HEK293 (cell line): ENCODE results near the gene FAM204A.

ENCODE experiments used
- CTCF ChIA-PET: fragments of 350-600 bp; formaldehyde crosslinking; extraction: SDS; loops from one replicate; lab custom pipeline; 2021; ENCODE audit warnings: antibody characterized with exemption; lab: Yijun Ruan, JAX
- POLR2A ChIA-PET: fragments of 300-600 bp; formaldehyde crosslinking; extraction: SDS; loops from one replicate; lab custom pipeline; 2020; ENCODE audit warnings: antibody characterized with exemption, inconsistent platforms; lab: Yijun Ruan, JAX
- H3K27ac ChIP-seq: fragments of 200-500 bp; sonication (Bioruptor generic); 2 replicates; pipeline ENCODE4 v1.5.1; 2014; ENCODE audit warnings: low read depth, low read length, control low read depth, inconsistent platforms; ENCODE audit errors: extremely low read depth
- H3K36me3 ChIP-seq, 2 experiments: fragments of 200-500 bp in 1 of 2; sonication (Bioruptor generic) in 1 of 2; 1 replicate in 1 of 2; 2 replicates in 1 of 2; pipeline ENCODE4 v1.5.1; 2014 to 2017; ENCODE audit warnings: inconsistent platforms in 2 of 2, low read length in 2 of 2; ENCODE audit not compliant: control insufficient read depth in 2 of 2, insufficient read depth in 1 of 2
- H3K4me1 ChIP-seq: fragments of 200-500 bp; sonication (Bioruptor generic); 2 replicates; pipeline ENCODE4 v1.5.1; 2014; ENCODE audit warnings: mild to moderate bottlenecking, low read length, inconsistent platforms; ENCODE audit not compliant: control insufficient read depth, insufficient read depth
- H3K4me3 ChIP-seq: 2 replicates; pipeline ENCODE4 v1.5.1; 2011; ENCODE audit warnings: low read depth, mild to moderate bottlenecking, control low read depth, low read length, moderate library complexity
- H3K9me3 ChIP-seq: fragments of 200-500 bp; sonication (Bioruptor generic); 2 replicates; pipeline ENCODE4 v1.5.1; 2014; ENCODE audit warnings: low read depth, low read length, inconsistent platforms; ENCODE audit not compliant: control insufficient read depth, insufficient read depth
- ELK4 ChIP-seq: IDR thresholded peaks from 2 replicates; pipeline ENCODE4 v1.6.1; 2011; ENCODE audit warnings: mild to moderate bottlenecking, low read depth, low read length, borderline replicate concordance
- GLIS2 ChIP-seq: fragments of 450-650 bp; formaldehyde crosslinking; IDR thresholded peaks from 2 replicates; pipeline ENCODE4 v1.5.1; 2016; ENCODE audit warnings: missing biosample characterization, missing genetic modification characterization
- KLF7 ChIP-seq: fragments of 450-650 bp; formaldehyde crosslinking; IDR thresholded peaks from 2 replicates; pipeline ENCODE4 v1.5.1; 2016; ENCODE audit warnings: missing biosample characterization, missing genetic modification characterization, borderline replicate concordance
- RBAK ChIP-seq: fragments of 450-650 bp; formaldehyde crosslinking; IDR thresholded peaks from 2 replicates; pipeline ENCODE4 v1.5.1; 2016; ENCODE audit warnings: missing biosample characterization, missing genetic modification characterization
- SP2 ChIP-seq: fragments of 450-650 bp; formaldehyde crosslinking; IDR thresholded peaks from 2 replicates; pipeline ENCODE4 v1.5.1; 2016; ENCODE audit warnings: missing biosample characterization, missing genetic modification characterization
- YY2 ChIP-seq: fragments of 450-650 bp; formaldehyde crosslinking; IDR thresholded peaks from 2 replicates; pipeline ENCODE4 v1.5.1; 2016; ENCODE audit warnings: missing biosample characterization, missing genetic modification characterization
- ZBTB17 ChIP-seq: fragments of 450-650 bp; formaldehyde crosslinking; IDR thresholded peaks from 2 replicates; pipeline ENCODE4 v1.5.1; 2016; ENCODE audit warnings: missing biosample characterization, missing genetic modification characterization
- ZBTB49 ChIP-seq: fragments of 450-650 bp; formaldehyde crosslinking; IDR thresholded peaks from 2 replicates; pipeline ENCODE4 v1.5.1; 2016; ENCODE audit warnings: missing biosample characterization, missing genetic modification characterization, low read depth
- ZFP37 ChIP-seq: fragments of 450-650 bp; formaldehyde crosslinking; IDR thresholded peaks from 2 replicates; pipeline ENCODE4 v1.5.1; 2016; ENCODE audit warnings: missing biosample characterization, missing genetic modification characterization
- ZNF221 ChIP-seq: fragments of 450-650 bp; formaldehyde crosslinking; IDR thresholded peaks from 2 replicates; pipeline ENCODE4 v1.5.1; 2017; ENCODE audit warnings: missing biosample characterization, missing genetic modification characterization, borderline replicate concordance
- ZNF266 ChIP-seq: fragments of 450-650 bp; formaldehyde crosslinking; IDR thresholded peaks from 2 replicates; pipeline ENCODE4 v1.5.1; 2016; ENCODE audit warnings: missing biosample characterization, missing genetic modification characterization, low read depth
- ZNF416 ChIP-seq: fragments of 450-650 bp; formaldehyde crosslinking; IDR thresholded peaks from 2 replicates; pipeline ENCODE4 v1.5.1; 2016; ENCODE audit warnings: missing biosample characterization, missing genetic modification characterization
- ZNF48 ChIP-seq: fragments of 450-650 bp; formaldehyde crosslinking; IDR thresholded peaks from 2 replicates; pipeline ENCODE4 v1.5.1; 2016; ENCODE audit warnings: missing biosample characterization, missing genetic modification characterization
- ZNF677 ChIP-seq: fragments of 450-650 bp; IDR thresholded peaks from 2 replicates; pipeline ENCODE4 v1.5.0; 2018; ENCODE audit warnings: missing biosample characterization, mild to moderate bottlenecking, missing genetic modification characterization, moderate library complexity
- ZNF747 ChIP-seq: fragments of 450-650 bp; formaldehyde crosslinking; IDR thresholded peaks from 2 replicates; pipeline ENCODE4 v1.5.1; 2016; ENCODE audit warnings: missing biosample characterization, missing genetic modification characterization
- ZNF768 ChIP-seq: fragments of 450-650 bp; formaldehyde crosslinking; IDR thresholded peaks from 2 replicates; pipeline ENCODE4 v1.5.1; 2018; ENCODE audit warnings: missing biosample characterization, mild to moderate bottlenecking, missing genetic modification characterization
- ZNF830 ChIP-seq: fragments of 450-650 bp; IDR thresholded peaks from 2 replicates; pipeline ENCODE4 v1.5.0; 2018; ENCODE audit warnings: missing biosample characterization, missing genetic modification characterization, low read depth, mild to moderate bottlenecking, moderate library complexity
- TF ChIP-seq, protein P1 (sequence below): fragments of 450-650 bp; formaldehyde crosslinking; IDR thresholded peaks from 2 replicates; pipeline ENCODE4 v1.5.1; 2016; ENCODE audit warnings: missing biosample characterization, missing genetic modification characterization
- TF ChIP-seq, protein P2 (sequence below): fragments of 450-650 bp; formaldehyde crosslinking; IDR thresholded peaks from 2 replicates; pipeline ENCODE4 v1.5.1; 2016; ENCODE audit warnings: missing biosample characterization, missing genetic modification characterization
- TF ChIP-seq, protein P3 (sequence below): fragments of 450-650 bp; formaldehyde crosslinking; conservative IDR thresholded peaks from 2 replicates; pipeline ENCODE4 v1.5.1; 2016; ENCODE audit warnings: low read depth, missing biosample characterization, missing genetic modification characterization

FAM204A gene

GRCh38 chr10:118343549-118343948 lies 1.4 kb upstream of the FAM204A start:
- Histone ChIP-seq H3K4me3 (no peak overlapping the region), H3K9me3 (no peaks in the 10 kb centered on the region), H3K4me1 (0 out of 2 replicates have a peak, but pooled peaks cover 3% of the 10 kb centered on the region), H3K27ac (no peak overlapping the region), H3K36me3 (peaks cover 0 to 5% of the 10 kb centered on the region in 2 experiments; a peak in 1 of 3 replicates)
- ChIA-PET POLR2A (no interaction called here), CTCF (interaction anchor here (0.7 kb wide), 1 partner anchor 9 kb away, joined by 5 read pairs; no protein-coding TSS in a partner anchor)
- TF ChIP-seq ZFP37 (tag by site-specific recombination): no peak
- TF ChIP-seq ZNF48 (tag by site-specific recombination): no peak
- TF ChIP-seq SP2 (tag by site-specific recombination): no peak
- TF ChIP-seq ZBTB17: no peak
- TF ChIP-seq ZNF416 (tag by site-specific recombination): no peak
- no peak for TF ChIP-seq KLF7 (tag by site-specific recombination)
- no peak for TF ChIP-seq ZNF768 (tag by site-specific recombination)
- no peak for TF ChIP-seq ZNF747 (tag by site-specific recombination)
- TF ChIP-seq ZNF266 (tag by site-specific recombination): no peak
- no peak for TF ChIP-seq ZNF221 (tag by site-specific recombination)
- no peak for TF ChIP-seq RBAK (tag by site-specific recombination)
- no peak for TF ChIP-seq ZNF677 (tag by site-specific recombination)

GRCh38 chr10:118343115-118343514 lies 991 bp upstream of the FAM204A start:
- CTCF ChIA-PET: interaction anchor here (0.7 kb wide), 1 partner anchor 9 kb away, joined by 5 read pairs; no protein-coding TSS in a partner anchor

More at GRCh38 chr10:118343115-118343514, 991 bp upstream of the FAM204A start:
- TF ChIP-seq, protein P1, sequence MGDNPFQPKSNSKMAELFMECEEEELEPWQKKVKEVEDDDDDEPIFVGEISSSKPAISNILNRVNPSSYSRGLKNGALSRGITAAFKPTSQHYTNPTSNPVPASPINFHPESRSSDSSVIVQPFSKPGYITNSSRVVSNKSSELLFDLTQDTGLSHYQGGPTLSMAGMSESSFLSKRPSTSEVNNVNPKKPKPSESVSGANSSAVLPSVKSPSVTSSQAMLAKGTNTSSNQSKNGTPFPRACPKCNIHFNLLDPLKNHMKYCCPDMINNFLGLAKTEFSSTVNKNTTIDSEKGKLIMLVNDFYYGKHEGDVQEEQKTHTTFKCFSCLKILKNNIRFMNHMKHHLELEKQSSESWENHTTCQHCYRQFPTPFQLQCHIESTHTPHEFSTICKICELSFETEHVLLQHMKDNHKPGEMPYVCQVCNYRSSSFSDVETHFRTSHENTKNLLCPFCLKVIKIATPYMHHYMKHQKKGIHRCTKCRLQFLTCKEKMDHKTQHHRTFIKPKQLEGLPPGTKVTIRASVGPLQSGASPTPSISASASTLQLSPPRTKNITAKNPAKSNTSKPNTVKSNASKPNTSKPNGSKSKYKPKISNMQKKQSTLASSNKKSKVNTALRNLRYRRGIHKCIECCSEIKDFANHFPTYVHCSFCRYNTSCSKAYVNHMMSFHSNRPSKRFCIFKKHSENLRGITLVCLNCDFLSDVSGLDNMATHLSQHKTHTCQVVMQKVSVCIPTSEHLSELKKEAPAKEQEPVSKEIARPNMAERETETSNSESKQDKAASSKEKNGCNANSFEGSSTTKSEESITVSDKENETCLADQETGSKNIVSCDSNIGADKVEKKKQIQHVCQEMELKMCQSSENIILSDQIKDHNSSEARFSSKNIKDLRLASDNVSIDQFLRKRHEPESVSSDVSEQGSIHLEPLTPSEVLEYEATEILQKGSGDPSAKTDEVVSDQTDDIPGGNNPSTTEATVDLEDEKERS (tag by site-specific recombination): no peak
- TF ChIP-seq, protein P2, sequence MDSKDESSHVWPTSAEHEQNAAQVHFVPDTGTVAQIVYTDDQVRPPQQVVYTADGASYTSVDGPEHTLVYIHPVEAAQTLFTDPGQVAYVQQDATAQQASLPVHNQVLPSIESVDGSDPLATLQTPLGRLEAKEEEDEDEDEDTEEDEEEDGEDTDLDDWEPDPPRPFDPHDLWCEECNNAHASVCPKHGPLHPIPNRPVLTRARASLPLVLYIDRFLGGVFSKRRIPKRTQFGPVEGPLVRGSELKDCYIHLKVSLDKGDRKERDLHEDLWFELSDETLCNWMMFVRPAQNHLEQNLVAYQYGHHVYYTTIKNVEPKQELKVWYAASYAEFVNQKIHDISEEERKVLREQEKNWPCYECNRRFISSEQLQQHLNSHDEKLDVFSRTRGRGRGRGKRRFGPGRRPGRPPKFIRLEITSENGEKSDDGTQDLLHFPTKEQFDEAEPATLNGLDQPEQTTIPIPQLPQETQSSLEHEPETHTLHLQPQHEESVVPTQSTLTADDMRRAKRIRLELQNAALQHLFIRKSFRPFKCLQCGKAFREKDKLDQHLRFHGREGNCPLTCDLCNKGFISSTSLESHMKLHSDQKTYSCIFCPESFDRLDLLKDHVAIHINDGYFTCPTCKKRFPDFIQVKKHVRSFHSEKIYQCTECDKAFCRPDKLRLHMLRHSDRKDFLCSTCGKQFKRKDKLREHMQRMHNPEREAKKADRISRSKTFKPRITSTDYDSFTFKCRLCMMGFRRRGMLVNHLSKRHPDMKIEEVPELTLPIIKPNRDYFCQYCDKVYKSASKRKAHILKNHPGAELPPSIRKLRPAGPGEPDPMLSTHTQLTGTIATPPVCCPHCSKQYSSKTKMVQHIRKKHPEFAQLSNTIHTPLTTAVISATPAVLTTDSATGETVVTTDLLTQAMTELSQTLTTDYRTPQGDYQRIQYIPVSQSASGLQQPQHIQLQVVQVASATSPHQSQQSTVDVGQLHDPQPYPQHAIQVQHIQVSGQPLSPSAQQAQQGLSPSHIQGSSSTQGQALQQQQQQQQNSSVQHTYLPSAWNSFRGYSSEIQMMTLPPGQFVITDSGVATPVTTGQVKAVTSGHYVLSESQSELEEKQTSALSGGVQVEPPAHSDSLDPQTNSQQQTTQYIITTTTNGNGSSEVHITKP (tag by site-specific recombination): no peak
- TF ChIP-seq ZNF830 (tag by site-specific recombination) (no peak), ZBTB49 (tag by site-specific recombination) (no peak), YY2 (tag by site-specific recombination) (no peak), GLIS2 (tag by site-specific recombination) (no peak), ELK4 (no peak), RBAK (tag by site-specific recombination) (no peak)
- TF ChIP-seq, protein P3, sequence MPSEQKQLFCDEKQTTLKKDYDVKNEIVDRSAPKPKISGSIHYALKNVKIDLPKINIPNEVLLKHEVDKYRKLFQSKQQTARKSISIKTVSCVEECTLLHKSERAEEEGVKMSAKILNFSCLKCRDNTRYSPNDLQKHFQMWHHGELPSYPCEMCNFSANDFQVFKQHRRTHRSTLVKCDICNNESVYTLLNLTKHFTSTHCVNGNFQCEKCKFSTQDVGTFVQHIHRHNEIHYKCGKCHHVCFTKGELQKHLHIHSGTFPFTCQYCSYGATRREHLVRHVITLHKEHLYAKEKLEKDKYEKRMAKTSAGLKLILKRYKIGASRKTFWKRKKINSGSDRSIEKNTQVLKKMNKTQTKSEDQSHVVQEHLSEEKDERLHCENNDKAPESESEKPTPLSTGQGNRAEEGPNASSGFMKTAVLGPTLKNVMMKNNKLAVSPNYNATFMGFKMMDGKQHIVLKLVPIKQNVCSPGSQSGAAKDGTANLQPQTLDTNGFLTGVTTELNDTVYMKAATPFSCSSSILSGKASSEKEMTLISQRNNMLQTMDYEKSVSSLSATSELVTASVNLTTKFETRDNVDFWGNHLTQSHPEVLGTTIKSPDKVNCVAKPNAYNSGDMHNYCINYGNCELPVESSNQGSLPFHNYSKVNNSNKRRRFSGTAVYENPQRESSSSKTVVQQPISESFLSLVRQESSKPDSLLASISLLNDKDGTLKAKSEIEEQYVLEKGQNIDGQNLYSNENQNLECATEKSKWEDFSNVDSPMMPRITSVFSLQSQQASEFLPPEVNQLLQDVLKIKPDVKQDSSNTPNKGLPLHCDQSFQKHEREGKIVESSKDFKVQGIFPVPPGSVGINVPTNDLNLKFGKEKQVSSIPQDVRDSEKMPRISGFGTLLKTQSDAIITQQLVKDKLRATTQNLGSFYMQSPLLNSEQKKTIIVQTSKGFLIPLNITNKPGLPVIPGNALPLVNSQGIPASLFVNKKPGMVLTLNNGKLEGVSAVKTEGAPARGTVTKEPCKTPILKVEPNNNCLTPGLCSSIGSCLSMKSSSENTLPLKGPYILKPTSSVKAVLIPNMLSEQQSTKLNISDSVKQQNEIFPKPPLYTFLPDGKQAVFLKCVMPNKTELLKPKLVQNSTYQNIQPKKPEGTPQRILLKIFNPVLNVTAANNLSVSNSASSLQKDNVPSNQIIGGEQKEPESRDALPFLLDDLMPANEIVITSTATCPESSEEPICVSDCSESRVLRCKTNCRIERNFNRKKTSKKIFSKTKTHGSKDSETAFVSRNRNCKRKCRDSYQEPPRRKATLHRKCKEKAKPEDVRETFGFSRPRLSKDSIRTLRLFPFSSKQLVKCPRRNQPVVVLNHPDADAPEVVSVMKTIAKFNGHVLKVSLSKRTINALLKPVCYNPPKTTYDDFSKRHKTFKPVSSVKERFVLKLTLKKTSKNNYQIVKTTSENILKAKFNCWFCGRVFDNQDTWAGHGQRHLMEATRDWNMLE (tag by site-specific recombination): no peak
- TF ChIP-seq, all 188 proteins: peak for 0
- 0 out of 2 replicates have a peak, but pooled peaks cover 3% of the 10 kb centered on the region for H3K4me1 ChIP-seq
- H3K4me3 ChIP-seq: no peak overlapping the region
- peaks cover 0 to 7% of the 10 kb centered on the region in 2 experiments; a peak in 1 of 3 replicates for H3K36me3 ChIP-seq
- no peak overlapping the region for H3K27ac ChIP-seq
- POLR2A ChIA-PET: no interaction called here
- no peaks in the 10 kb centered on the region for H3K9me3 ChIP-seq
